ENCODE measurements around the gene NKAIN2.

NKAIN2 gene

DNA sequence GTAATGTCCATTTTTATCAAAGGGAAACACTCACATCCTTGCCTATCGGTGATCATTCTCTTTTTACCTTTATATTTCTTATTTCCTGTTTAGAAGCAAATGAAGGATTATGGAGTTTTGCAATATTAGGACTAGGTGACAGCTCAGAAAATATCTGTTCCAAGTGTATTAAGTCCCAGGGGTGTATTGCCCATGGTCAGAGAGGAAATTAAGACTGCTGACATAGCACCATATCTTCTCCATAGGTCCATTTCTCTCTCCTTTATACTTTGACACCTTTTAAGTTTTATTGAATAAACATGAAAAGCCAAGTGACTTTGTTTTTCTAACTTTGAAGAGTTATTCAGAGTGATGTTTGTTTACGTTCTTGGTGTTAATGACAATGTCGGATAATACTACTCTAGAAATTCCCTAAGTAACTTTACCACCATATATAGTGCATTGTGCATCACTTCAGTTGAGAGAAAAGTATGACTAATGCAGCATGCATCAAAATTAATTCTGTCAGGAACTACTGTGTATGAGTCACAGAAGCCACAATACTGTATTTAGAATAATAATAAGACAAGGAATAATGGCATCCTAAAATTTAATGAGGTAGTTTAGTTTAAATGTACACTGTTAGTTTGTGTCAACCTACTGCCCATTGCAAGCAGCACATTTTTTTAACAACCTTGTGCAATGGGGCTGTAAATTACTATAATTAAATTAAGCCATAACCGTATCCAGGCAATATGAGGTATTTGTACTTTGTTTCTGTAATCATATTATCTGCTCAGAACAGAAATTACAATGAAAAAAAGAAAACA, 684.2 kb downstream of the NKAIN2 start:
- Histone ChIP-seq H3K27me3 (ENCODE audit: control insufficient read depth in 2 of 2, insufficient read depth in 2 of 2, low read length in 2 of 2) (no peaks in the 10 kb centered on the region), H3K9me3 (ENCODE audit: control insufficient read depth in 2 of 2, low read length in 2 of 2) (no peaks in the 10 kb centered on the region), H3K9ac (ENCODE audit: low read depth in 1 of 2, low read length in 2 of 2) (no peak overlapping the region), H3K36me3 (ENCODE audit: control insufficient read depth in 2 of 2, insufficient read depth in 2 of 2, low read length in 2 of 2) (no peaks in the 10 kb centered on the region), H3K4me1 (ENCODE audit: control insufficient read depth in 2 of 2, insufficient read depth in 2 of 2, low read length in 2 of 2) (no peaks in the 10 kb centered on the region), H3K27ac (ENCODE audit: low read depth in 2 of 2, low read length in 2 of 2) (no peak overlapping the region), H3K4me3 (ENCODE audit: low read length in 2 of 2) (no peak overlapping the region)

DNA sequence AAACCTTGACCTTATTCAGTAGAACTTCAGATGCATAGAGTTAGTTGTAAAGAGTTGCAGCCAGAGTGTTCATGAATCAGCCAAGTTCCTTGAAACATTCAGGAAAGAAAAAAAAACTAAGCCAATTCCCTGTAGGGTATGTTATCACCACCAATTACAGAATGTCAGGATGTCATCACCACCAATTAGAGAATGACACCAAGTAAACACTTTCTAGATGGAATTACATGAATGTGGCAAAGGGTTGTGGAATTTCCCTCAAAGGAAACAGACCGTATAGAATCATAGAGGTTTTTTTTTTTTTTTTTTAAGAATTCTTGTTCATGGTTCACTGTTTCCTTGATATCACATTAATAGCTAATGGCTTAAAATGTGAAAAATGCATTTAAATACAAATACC, 686.5 kb downstream of the NKAIN2 start:
- no peak overlapping the region for H3K4me3 ChIP-seq (ENCODE audit: low read length in 2 of 2)
- no peaks in the 10 kb centered on the region for H3K9me3 ChIP-seq (ENCODE audit: control insufficient read depth in 2 of 2, low read length in 2 of 2)
- no peaks in the 10 kb centered on the region for H3K36me3 ChIP-seq (ENCODE audit: control insufficient read depth in 2 of 2, insufficient read depth in 2 of 2, low read length in 2 of 2)
- no peak overlapping the region for H3K27ac ChIP-seq (ENCODE audit: low read depth in 2 of 2, low read length in 2 of 2)
- no peak overlapping the region for H3K9ac ChIP-seq (ENCODE audit: low read depth in 1 of 2, low read length in 2 of 2)
- H3K4me1 ChIP-seq (ENCODE audit: control insufficient read depth in 2 of 2, insufficient read depth in 2 of 2, low read length in 2 of 2), result no peaks in the 10 kb centered on the region
- no peaks in the 10 kb centered on the region for H3K27me3 ChIP-seq (ENCODE audit: control insufficient read depth in 2 of 2, insufficient read depth in 2 of 2, low read length in 2 of 2)

DNA sequence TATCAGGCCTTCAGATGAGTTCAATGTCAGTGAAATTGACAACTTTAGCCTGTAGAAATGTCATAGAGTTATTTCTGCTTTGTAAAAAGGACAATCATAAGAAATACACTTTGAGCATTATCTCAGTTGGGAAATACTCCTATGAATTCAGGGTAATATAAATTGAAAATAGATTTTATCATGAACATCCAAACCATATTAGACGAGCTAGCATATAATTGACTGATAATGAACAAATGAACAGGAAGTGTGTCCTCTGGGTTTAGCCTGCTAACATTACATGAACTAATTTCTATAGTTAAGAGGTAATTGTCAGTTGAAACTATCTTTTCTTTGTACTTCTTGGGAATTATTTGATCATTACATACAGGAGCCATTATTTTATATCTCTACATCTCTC, 689.6 kb downstream of the NKAIN2 start:
- Histone ChIP-seq H3K4me3 (ENCODE audit: low read length in 2 of 2) (no peak overlapping the region), H3K36me3 (ENCODE audit: control insufficient read depth in 2 of 2, insufficient read depth in 2 of 2, low read length in 2 of 2) (no peaks in the 10 kb centered on the region), H3K27me3 (ENCODE audit: control insufficient read depth in 2 of 2, insufficient read depth in 2 of 2, low read length in 2 of 2) (no peaks in the 10 kb centered on the region), H3K27ac (ENCODE audit: low read depth in 2 of 2, low read length in 2 of 2) (no peak overlapping the region), H3K9ac (ENCODE audit: low read depth in 1 of 2, low read length in 2 of 2) (no peak overlapping the region), H3K9me3 (ENCODE audit: control insufficient read depth in 2 of 2, low read length in 2 of 2) (no peaks in the 10 kb centered on the region), H3K4me1 (ENCODE audit: control insufficient read depth in 2 of 2, insufficient read depth in 2 of 2, low read length in 2 of 2) (no peaks in the 10 kb centered on the region)

DNA sequence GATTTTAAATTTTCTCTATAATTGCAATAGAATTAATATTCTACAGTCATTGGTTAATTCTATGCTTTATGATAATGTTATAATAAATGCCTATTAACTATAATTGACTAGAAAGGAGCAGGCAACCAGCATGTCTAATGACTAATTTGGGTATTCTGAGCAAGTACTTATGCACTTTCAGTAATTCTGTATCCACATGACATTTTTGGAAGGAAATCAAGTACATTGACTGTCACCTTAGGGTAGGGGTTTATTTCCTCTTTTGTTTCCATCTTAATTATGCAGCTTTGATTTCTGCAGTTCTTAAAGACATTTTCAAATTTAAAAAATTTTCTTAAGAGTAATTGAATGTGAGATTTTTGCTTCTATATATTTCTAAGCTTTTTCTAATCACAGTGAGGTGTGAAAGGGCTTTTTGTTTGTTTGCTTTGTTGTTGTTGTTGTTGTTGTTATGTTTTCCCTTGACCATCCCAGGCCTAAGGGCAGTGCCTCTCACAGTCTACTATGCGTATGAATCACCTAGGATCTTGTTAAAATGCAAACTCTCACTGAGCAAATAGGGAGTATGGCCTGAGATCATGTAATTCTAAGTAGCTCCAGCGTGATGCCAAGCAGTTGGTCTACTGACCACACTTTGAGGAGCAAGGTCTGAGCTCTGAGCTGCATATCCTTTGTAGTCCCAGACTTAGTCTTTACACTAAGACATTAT, 691.4 kb downstream of the NKAIN2 start:
- H3K27ac ChIP-seq (ENCODE audit: low read depth in 2 of 2, low read length in 2 of 2), result no peak overlapping the region
- H3K4me1 ChIP-seq (ENCODE audit: control insufficient read depth in 2 of 2, insufficient read depth in 2 of 2, low read length in 2 of 2), result no peaks in the 10 kb centered on the region
- H3K36me3 ChIP-seq (ENCODE audit: control insufficient read depth in 2 of 2, insufficient read depth in 2 of 2, low read length in 2 of 2), result no peaks in the 10 kb centered on the region
- no peak overlapping the region for H3K9ac ChIP-seq (ENCODE audit: low read depth in 1 of 2, low read length in 2 of 2)
- H3K4me3 ChIP-seq (ENCODE audit: low read length in 2 of 2), result no peak overlapping the region
- H3K9me3 ChIP-seq (ENCODE audit: control insufficient read depth in 2 of 2, low read length in 2 of 2), result no peaks in the 10 kb centered on the region
- no peaks in the 10 kb centered on the region for H3K27me3 ChIP-seq (ENCODE audit: control insufficient read depth in 2 of 2, insufficient read depth in 2 of 2, low read length in 2 of 2)

DNA sequence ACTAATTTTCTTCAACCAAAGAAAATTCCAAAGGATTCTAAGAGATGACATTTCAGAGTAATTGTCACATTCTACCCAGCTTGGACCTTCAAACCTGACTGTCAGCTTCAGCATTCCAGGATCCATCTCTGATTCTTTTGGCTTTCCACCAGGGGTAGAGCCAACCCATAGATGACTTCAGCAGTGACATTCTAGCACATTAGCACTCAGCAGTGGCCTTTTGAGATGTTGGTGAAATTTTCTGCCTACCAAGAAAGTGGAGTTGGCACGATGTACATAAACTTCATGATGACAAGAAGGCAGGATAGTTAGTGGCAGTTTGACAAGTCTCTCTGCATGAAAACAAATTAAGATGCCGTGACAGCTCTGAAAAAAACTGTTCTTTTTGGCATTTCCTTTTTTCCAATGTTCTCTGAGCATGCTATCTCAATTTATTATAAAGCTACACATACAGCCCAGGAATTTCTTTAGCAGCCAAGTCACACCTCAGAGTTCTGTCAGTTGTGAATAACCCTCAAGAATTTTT, 692.1 kb downstream of the NKAIN2 start:
- Histone ChIP-seq H3K27ac (ENCODE audit: low read depth in 2 of 2, low read length in 2 of 2) (no peak overlapping the region), H3K4me1 (ENCODE audit: control insufficient read depth in 2 of 2, insufficient read depth in 2 of 2, low read length in 2 of 2) (no peaks in the 10 kb centered on the region), H3K36me3 (ENCODE audit: control insufficient read depth in 2 of 2, insufficient read depth in 2 of 2, low read length in 2 of 2) (no peaks in the 10 kb centered on the region), H3K9ac (ENCODE audit: low read depth in 1 of 2, low read length in 2 of 2) (no peak overlapping the region), H3K4me3 (ENCODE audit: low read length in 2 of 2) (no peak overlapping the region), H3K27me3 (ENCODE audit: control insufficient read depth in 2 of 2, insufficient read depth in 2 of 2, low read length in 2 of 2) (no peaks in the 10 kb centered on the region), H3K9me3 (ENCODE audit: control insufficient read depth in 2 of 2, low read length in 2 of 2) (no peaks in the 10 kb centered on the region)

DNA sequence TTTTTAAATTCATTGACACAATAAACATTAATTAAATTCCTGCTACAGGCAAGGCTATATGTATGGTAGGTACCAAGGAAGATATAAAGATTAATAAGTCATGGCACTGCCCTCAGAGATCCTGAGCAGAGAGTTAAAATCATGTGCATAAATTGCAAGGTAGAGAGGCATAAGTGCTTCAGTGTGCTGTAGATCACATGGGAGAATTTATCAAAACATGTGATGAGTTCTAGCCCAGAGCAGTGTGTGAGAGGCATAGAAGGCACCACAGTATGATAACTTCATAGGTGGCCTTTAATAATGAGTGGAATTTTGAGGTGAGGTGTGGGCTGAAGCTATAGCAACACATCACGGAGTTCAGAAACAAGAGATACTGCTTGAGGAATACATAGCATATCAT, 692.7 kb downstream of the NKAIN2 start:
- H3K27ac ChIP-seq (ENCODE audit: low read depth in 2 of 2, low read length in 2 of 2), result no peak overlapping the region
- no peaks in the 10 kb centered on the region for H3K36me3 ChIP-seq (ENCODE audit: control insufficient read depth in 2 of 2, insufficient read depth in 2 of 2, low read length in 2 of 2)

DNA sequence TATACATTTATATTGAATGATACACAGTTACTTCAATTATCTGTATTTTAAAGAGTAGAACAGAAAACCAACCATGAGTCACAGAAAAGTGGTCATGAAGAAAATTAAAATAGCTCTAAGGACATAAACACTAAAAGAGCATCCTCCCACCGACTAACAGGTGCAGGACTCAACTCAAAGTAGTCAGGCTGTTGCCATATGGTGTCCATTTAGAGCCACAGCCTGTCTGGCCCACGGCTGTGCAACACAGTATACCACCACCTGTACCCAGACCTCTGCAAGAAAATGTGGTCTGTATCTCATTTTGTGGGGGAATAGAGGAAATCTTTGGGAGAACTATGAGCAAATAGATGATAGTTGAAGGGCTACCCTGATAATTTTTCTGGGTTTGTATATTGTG, 708.8 kb downstream of the NKAIN2 start:
- no peaks in the 10 kb centered on the region for H3K36me3 ChIP-seq (ENCODE audit: control insufficient read depth in 2 of 2, insufficient read depth in 2 of 2, low read length in 2 of 2)
- H3K4me3 ChIP-seq (ENCODE audit: low read length in 2 of 2), result no peak overlapping the region
- no peak overlapping the region for H3K9ac ChIP-seq (ENCODE audit: low read depth in 1 of 2, low read length in 2 of 2)
- no peak overlapping the region for H3K27ac ChIP-seq (ENCODE audit: low read depth in 2 of 2, low read length in 2 of 2)
- no peaks in the 10 kb centered on the region for H3K4me1 ChIP-seq (ENCODE audit: control insufficient read depth in 2 of 2, insufficient read depth in 2 of 2, low read length in 2 of 2)
- H3K27me3 ChIP-seq (ENCODE audit: control insufficient read depth in 2 of 2, insufficient read depth in 2 of 2, low read length in 2 of 2), result no peaks in the 10 kb centered on the region
- no peaks in the 10 kb centered on the region for H3K9me3 ChIP-seq (ENCODE audit: control insufficient read depth in 2 of 2, low read length in 2 of 2)

More for the DNA sequence above, 692.7 kb downstream of the NKAIN2 start:
- no peaks in the 10 kb centered on the region for H3K27me3 ChIP-seq (ENCODE audit: control insufficient read depth in 2 of 2, insufficient read depth in 2 of 2, low read length in 2 of 2)
- no peak overlapping the region for H3K4me3 ChIP-seq (ENCODE audit: low read length in 2 of 2)
- H3K9ac ChIP-seq (ENCODE audit: low read depth in 1 of 2, low read length in 2 of 2), result no peak overlapping the region
- no peaks in the 10 kb centered on the region for H3K4me1 ChIP-seq (ENCODE audit: control insufficient read depth in 2 of 2, insufficient read depth in 2 of 2, low read length in 2 of 2)
- no peaks in the 10 kb centered on the region for H3K9me3 ChIP-seq (ENCODE audit: control insufficient read depth in 2 of 2, low read length in 2 of 2)

DNA sequence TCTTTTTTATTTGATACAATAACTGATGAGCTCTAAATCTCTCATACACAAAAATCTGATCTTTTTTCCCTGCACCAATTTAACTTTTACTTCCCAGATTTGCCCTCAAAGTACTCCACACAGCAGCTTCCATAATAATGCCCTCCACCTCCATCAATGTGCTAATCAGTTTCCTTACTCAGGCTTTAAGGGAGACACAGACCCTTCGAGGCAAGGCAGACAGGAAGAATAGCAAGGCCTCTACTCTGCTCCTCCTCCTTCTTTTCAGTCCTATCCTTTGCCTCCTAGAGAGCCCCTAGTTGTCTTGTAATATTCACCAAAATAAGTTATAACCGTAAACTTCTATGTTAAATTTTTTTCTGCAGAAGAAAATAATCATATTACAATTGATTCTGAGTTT, 713.7 kb downstream of the NKAIN2 start:
- no peaks in the 10 kb centered on the region for H3K4me1 ChIP-seq (ENCODE audit: control insufficient read depth in 2 of 2, insufficient read depth in 2 of 2, low read length in 2 of 2)
- H3K4me3 ChIP-seq (ENCODE audit: low read length in 2 of 2), result no peak overlapping the region
- no peaks in the 10 kb centered on the region for H3K36me3 ChIP-seq (ENCODE audit: control insufficient read depth in 2 of 2, insufficient read depth in 2 of 2, low read length in 2 of 2)
- no peaks in the 10 kb centered on the region for H3K27me3 ChIP-seq (ENCODE audit: control insufficient read depth in 2 of 2, insufficient read depth in 2 of 2, low read length in 2 of 2)
- no peaks in the 10 kb centered on the region for H3K9me3 ChIP-seq (ENCODE audit: control insufficient read depth in 2 of 2, low read length in 2 of 2)
- H3K27ac ChIP-seq (ENCODE audit: low read depth in 2 of 2, low read length in 2 of 2), result no peak overlapping the region
- H3K9ac ChIP-seq (ENCODE audit: low read depth in 1 of 2, low read length in 2 of 2), result no peak overlapping the region

DNA sequence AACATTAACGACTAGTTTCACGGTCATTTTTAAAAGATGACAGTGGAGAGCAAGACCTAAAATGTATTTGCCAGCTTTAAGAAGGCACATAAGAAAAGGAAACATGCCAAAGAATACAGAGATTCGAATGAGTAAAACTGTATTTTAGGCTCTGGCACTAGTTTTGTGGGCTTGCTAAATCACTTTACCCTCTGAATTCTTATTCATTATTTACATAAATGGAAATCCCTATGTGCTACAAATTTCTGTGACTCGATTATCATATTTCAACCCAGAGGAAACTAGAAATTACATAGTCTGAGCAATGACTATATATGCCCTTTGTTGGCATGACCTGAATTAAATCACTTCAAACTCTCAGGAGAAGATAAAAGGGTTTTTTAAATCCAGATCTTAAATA, 716.8 kb downstream of the NKAIN2 start:
- H3K27ac ChIP-seq (ENCODE audit: low read depth in 2 of 2, low read length in 2 of 2), result no peak overlapping the region
- no peaks in the 10 kb centered on the region for H3K36me3 ChIP-seq (ENCODE audit: control insufficient read depth in 2 of 2, insufficient read depth in 2 of 2, low read length in 2 of 2)
- H3K4me1 ChIP-seq (ENCODE audit: control insufficient read depth in 2 of 2, insufficient read depth in 2 of 2, low read length in 2 of 2), result no peaks in the 10 kb centered on the region
- no peaks in the 10 kb centered on the region for H3K27me3 ChIP-seq (ENCODE audit: control insufficient read depth in 2 of 2, insufficient read depth in 2 of 2, low read length in 2 of 2)
- no peak overlapping the region for H3K4me3 ChIP-seq (ENCODE audit: low read length in 2 of 2)
- no peaks in the 10 kb centered on the region for H3K9me3 ChIP-seq (ENCODE audit: control insufficient read depth in 2 of 2, low read length in 2 of 2)
- H3K9ac ChIP-seq (ENCODE audit: low read depth in 1 of 2, low read length in 2 of 2), result no peak overlapping the region

DNA sequence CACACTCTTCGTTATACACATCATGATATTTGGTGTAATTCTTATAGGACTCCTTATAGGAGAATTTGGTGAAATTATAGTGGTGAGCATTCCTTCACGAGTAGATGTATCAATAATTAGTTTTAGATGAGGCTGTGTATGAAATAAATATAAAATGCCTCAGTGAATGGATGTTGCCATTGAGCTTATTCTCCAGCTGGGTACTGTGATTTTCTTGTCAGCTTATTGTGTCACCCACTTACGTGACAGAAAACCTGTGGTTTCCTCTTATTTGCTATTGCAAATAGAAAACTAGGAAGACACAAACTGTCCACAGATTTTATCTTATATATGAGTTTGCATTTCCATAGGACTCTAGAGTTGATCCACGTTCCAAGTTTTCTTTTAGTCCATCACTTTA, 718.7 kb downstream of the NKAIN2 start:
- Histone ChIP-seq H3K4me1 (ENCODE audit: control insufficient read depth in 2 of 2, insufficient read depth in 2 of 2, low read length in 2 of 2) (no peaks in the 10 kb centered on the region), H3K27me3 (ENCODE audit: control insufficient read depth in 2 of 2, insufficient read depth in 2 of 2, low read length in 2 of 2) (no peaks in the 10 kb centered on the region), H3K27ac (ENCODE audit: low read depth in 2 of 2, low read length in 2 of 2) (no peak overlapping the region), H3K36me3 (ENCODE audit: control insufficient read depth in 2 of 2, insufficient read depth in 2 of 2, low read length in 2 of 2) (no peaks in the 10 kb centered on the region), H3K9ac (ENCODE audit: low read depth in 1 of 2, low read length in 2 of 2) (no peak overlapping the region), H3K9me3 (ENCODE audit: control insufficient read depth in 2 of 2, low read length in 2 of 2) (no peaks in the 10 kb centered on the region), H3K4me3 (ENCODE audit: low read length in 2 of 2) (no peak overlapping the region)

All from mucosa of rectum (tissue), 2 donors.